Fibroblast of lung (primary cell): ENCODE results near the gene CMIP.

Experiments
- EZH2 ChIP-seq: IDR thresholded peaks from 2 replicates; pipeline ENCODE4 v1.5.1; 2012; ENCODE audit warnings: low read length, control low read depth, mild to moderate bottlenecking; ENCODE audit errors: missing control alignments
- TF ChIP-seq, protein P1 (sequence below), 2 donors: IDR thresholded peaks in 1 of 2; conservative IDR thresholded peaks in 1 of 2; 1 replicate in 1 of 2; 2 replicates in 1 of 2; pipeline ENCODE4 v1.5.1; 2011 to 2012; ENCODE audit warnings: low read length in 2 of 2, control low read depth in 1 of 2, inconsistent platforms in 1 of 2, low read depth in 1 of 2, mild to moderate bottlenecking in 1 of 2

DNA sequence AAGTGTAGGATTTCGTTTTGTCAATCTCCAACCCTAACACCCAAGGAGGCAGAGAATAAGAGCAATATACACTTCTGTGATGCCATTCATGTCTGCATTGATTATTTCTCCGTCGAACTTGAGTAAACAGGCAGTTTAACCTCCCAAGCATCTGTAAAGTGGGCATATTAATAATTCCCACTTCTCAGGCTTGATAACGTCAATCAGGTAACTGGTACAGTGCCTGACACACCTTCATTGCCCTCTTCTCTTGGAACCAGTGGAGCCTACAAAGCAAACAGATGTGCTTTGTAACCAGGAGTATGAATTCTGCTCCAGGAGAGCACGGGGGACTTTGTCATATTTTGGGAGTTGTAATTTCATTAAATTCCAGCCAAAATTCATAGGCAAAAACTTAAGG is 302.0 kb downstream of the CMIP start:
- TF ChIP-seq, protein P1, sequence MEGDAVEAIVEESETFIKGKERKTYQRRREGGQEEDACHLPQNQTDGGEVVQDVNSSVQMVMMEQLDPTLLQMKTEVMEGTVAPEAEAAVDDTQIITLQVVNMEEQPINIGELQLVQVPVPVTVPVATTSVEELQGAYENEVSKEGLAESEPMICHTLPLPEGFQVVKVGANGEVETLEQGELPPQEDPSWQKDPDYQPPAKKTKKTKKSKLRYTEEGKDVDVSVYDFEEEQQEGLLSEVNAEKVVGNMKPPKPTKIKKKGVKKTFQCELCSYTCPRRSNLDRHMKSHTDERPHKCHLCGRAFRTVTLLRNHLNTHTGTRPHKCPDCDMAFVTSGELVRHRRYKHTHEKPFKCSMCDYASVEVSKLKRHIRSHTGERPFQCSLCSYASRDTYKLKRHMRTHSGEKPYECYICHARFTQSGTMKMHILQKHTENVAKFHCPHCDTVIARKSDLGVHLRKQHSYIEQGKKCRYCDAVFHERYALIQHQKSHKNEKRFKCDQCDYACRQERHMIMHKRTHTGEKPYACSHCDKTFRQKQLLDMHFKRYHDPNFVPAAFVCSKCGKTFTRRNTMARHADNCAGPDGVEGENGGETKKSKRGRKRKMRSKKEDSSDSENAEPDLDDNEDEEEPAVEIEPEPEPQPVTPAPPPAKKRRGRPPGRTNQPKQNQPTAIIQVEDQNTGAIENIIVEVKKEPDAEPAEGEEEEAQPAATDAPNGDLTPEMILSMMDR (conservative IDR thresholded peaks at IDR 0.05 in 1 of 2, IDR thresholded peaks at IDR 0.05 in 1 of 2; ENCODE audit: low read depth in 1 of 2, low read length in 2 of 2), result no peak
- no peak for TF ChIP-seq EZH2
